ENCODE measurements around the gene SLX4IP.
"Not testable (repeated sequence)": the region's sequence is repeated elsewhere in the genome, so short reads cannot be mapped to it uniquely, and the experiment has no call there.

SLX4IP gene

GRCh38 chr20:10610251-10610650 lies 175.1 kb downstream of the SLX4IP start:
- DNase-seq: no peak

DNA sequence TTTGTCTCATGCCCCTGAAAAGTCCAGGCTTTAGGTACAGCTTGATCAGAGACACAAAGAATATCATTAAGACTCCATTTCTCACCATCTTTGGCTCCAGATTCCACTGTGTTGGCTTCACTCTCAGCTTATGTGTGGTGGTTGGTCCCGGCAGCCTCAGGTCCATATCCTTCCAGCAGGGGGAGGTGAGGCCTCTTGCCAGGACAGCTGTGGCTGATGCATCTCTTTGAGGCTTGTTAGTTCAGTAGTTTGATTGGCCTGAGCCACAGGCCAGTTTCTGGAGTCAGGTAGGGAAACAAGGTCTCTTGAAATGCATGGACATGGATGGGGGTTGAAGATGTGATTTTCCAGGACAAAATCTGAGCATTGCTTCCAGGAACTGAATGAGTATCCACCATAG lies 176.3 kb downstream of the SLX4IP start:
- DNase-seq: no peak

GRCh38 chr20:10613426-10613825 lies 178.3 kb downstream of the SLX4IP start:
- not testable (repeated sequence) for DNase-seq

DNA sequence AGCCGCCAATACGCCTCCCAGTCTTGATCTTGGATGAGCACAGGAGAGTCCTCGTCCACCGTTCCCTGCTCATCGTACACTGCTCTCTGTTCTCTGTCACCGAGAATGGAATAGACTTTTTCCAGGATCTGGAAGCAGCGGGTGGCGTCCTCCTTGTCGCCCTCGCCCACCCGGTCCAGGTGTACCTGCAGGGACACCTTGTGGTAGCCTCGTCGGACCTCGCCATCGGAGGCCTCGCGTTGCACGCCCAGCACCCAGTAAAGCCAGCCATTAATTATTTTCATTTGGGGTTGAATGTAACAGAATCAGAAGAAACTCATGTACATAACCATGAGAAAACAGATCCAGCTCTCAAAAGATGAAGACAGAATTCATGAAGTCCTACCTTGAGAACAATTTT lies 178.8 kb downstream of the SLX4IP start:
- no peak for DNase-seq

GRCh38 chr20:10616212-10616611 lies 181.1 kb downstream of the SLX4IP start:
- no peak for DNase-seq

- not testable (repeated sequence) for DNase-seq
Measured at GRCh38 chr20:10617549-10618133, 182.5 kb downstream of the SLX4IP start.

- no peak for DNase-seq
Measured at GRCh38 chr20:10618611-10619245, 183.6 kb downstream of the SLX4IP start.

GRCh38 chr20:10619427-10619826 lies 184.3 kb downstream of the SLX4IP start:
- no peak for DNase-seq

DNA sequence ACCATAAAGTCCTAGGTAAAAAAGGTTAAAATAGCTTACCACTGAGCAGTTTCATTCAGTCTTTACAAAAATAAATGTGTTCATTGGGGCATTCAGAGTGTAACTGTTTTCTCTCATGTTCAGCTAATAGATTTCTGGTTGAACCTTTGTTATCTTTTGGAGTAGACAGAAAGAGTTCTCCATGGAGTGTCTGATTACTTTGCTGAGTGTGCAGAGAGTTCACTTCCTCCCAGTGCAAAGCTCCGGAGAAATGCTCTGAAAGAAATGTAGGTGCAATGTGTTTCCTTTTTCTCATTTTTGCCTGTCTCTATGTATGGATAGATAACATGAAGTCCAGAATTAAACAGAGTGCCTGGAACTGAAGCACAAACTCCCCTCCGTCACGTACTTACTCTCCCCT lies 186.0 kb downstream of the SLX4IP start:
- DNase-seq: no peak

GRCh38 chr20:10622657-10623418 lies 187.7 kb downstream of the SLX4IP start:
- no peak for DNase-seq

DNA sequence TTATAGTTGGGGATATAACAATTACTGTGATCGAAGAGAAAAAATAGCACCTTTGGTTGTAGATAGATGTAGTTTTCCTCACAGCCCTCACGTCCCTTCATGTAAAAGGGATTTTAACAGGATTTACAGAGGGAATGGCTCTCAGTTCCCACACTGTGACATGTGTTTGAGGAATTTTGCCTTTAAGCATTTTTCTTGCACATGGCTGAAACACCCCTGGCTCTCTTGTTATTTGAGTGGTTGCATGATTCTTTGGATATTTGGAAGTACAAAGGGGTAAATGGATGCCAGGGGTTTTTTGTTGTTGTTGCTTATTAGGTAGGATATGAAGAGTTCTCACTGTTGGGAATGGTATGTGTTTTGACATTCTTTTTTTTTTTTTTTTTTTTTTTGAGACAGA lies 190.5 kb downstream of the SLX4IP start:
- DNase-seq: no peak

DNA sequence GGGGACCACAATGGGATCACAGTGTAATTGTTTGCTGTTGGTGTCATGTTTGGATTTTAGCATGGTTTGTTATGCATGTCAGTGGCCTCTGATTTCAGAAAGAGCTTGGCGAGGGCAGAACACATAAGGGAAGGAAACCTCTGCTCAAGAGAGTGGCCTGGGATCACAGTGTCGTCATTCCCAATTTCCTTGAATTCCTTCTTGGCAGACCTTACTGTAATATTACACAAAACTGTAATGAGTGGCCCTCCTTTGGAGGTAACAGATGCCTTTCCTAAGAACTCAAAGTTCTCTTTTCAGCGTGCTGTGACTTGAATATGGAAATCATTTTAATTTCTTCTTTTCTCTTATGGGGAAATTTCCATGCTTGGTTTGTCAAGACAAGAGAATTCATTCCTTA lies 191.8 kb downstream of the SLX4IP start:
- DNase-seq: no peak

- no peak for DNase-seq
Measured at GRCh38 chr20:10629946-10630650, 195.0 kb downstream of the SLX4IP start.

DNA sequence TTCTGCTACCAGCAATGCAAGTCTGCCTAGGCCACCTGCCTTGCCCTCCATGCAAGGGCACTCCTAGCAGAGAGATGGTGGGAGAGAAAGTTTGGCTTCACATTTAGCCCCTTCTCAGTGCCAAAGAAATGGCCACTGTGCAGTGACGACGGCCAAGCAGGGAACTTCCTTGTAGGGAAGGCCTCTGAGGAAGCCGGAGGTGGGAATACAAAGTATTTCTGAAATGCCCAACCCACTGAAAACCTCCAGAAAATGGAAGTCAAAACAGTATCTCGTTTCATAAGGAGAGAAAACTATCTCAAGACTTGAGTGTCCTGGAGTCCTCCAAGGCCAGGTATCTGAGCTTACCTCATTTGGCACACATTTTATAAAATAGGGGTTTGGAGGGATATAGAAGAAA lies 196.0 kb downstream of the SLX4IP start:
- DNase-seq: no peak

- DNase-seq: no peak
Measured at GRCh38 chr20:10632721-10633509, 197.8 kb downstream of the SLX4IP start.

DNA sequence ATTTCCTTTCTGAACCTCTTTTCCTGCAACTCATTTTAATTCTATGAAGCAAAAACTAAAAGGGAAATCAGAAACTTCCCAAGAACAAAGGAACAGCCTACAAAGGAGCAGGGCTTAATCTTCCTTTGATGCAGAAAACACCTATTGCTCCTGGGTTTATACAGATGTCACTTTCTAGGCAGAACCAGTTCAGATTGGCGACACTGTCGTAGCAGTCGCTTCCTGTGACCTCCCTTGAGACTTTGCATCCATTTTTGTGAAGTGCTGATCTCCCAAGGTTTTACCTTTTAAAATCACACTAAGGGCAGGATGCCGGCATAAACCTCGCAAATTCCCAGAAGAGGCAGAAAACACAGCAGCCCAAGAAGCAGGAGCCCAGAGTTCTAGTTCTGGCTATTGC lies 198.6 kb downstream of the SLX4IP start:
- no peak for DNase-seq

GRCh38 chr20:10634211-10634610 lies 199.1 kb downstream of the SLX4IP start:
- no peak for DNase-seq

DNA sequence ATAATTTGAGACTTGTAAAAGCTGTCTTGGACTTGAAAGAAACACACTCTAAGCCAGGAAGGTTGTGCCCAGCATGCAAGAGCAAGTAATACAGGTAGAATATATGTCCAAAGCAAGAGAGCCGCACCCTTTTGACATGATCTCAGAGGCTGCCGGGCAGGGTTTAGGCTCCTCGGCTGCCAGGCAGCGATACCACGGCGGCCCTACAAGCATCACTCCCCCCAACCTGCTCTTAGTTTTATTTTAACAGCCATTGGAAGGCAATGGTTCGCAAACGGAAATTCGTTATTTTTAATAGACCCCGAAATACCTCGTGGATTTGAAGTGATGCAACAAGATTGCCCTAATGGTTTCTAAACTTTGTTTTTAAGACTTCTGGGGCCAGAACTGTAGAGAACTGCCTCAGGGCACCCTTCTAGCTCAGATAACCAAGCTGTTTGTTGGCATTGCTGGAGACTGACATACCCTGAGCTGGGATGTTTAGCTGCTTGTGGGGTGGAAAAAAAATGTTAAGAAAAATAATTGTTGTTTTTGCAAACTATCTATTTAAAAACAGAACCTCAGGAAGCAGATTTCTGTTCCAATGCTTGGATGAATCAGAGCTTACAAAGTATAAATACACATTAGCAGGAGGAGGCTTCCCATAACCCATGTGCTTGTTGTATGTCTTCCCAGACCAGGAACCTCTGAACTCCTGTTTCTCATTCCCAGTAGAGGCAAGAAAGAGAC lies 199.7 kb downstream of the SLX4IP start:
- DNase-seq: no peak

- DNase-seq: no peak
Measured at GRCh38 chr20:10635476-10636208, 200.5 kb downstream of the SLX4IP start.

DNA sequence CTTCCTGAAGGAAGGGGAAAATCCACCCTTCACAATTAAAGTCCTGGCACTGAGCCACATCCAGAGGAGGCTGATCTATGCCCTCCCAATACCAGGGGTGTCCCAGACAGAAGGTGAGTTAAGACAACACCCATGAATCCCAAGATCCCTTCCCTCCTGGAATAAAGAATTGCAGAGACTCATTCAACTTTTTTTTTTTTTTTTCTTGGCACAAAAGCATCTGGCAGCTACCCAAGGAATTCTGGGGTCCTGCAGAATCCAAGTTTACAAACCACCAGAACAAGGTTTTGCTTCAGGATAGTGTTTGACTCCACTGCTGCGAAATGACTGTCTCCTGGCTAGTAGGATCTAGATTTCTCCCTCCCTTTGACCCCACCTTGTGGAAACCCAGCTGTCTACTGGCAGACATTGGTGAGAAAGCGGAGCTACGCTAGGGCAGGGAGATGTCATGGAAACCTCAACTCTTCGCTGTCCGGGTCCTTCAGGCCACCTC lies 201.3 kb downstream of the SLX4IP start:
- DNase-seq: no peak

GRCh38 chr20:10637031-10637559 lies 202.0 kb downstream of the SLX4IP start:
- DNase-seq: no peak

All from CD4-positive, alpha-beta T cell treated with Interleukin-15 for 1 hour (primary cell).